WTC11 (cell line): ENCODE results near the gene ARHGAP42. TPM values are rescaled to one million over a fixed set of nuclear protein-coding genes. Genes with fewer than 3 reads are reported as not detected.

Source experiments
- ATAC-seq: fragments of 200-7000 bp; cut with Tn5 transposase; 2 replicates; pipeline ENCODE4 v1.10.0; 2021; ENCODE audit warnings: mild to moderate bottlenecking, moderate library complexity
- CTCF ChIA-PET: fragments of 300-600 bp; sonication (Branson Sonifier 250); formaldehyde crosslinking; loops from one replicate; lab custom pipeline; 2021; ENCODE audit warnings: antibody characterized with exemption; lab: Charles Lee
- POLR2A ChIA-PET: fragments of 350-600 bp; sonication (Branson Sonifier 250); formaldehyde crosslinking; loops from one replicate; lab custom pipeline; 2021; ENCODE audit warnings: antibody characterized with exemption; lab: Charles Lee
- DNase-seq: peaks from one replicate; pipeline ENCODE4 v3.0.0; 2021; ENCODE audit warnings: low spot score
- H3K27ac Mint-ChIP-seq: 2 replicates; pipeline ENCODE4 v1.8.0; 2021; ENCODE audit warnings: mixed read lengths
- H3K27me3 Mint-ChIP-seq: 2 replicates; pipeline ENCODE4 v1.8.0; 2021; ENCODE audit warnings: low read depth, mild to moderate bottlenecking, moderate library complexity, mixed read lengths
- H3K36me3 Mint-ChIP-seq: 2 replicates; pipeline ENCODE4 v1.8.0; 2021; ENCODE audit warnings: mixed read lengths
- H3K4me1 Mint-ChIP-seq: 2 replicates; pipeline ENCODE4 v1.8.0; 2022; ENCODE audit warnings: mixed read lengths
- H3K4me3 Mint-ChIP-seq: 2 replicates; pipeline ENCODE4 v1.8.0; 2021; ENCODE audit warnings: mild to moderate bottlenecking, moderate library complexity, mixed read lengths
- H3K9me3 Mint-ChIP-seq: 2 replicates; pipeline ENCODE4 v1.8.0; 2021; ENCODE audit warnings: mixed read lengths
- AFF4 ChIP-seq: sonication (generic); formaldehyde crosslinking; IDR thresholded peaks from 2 replicates; pipeline ENCODE4 v1.8.1; 2023; ENCODE audit warnings: mild to moderate bottlenecking, missing genetic modification reagents, borderline replicate concordance
- ATF3 ChIP-seq: sonication (generic); formaldehyde crosslinking; conservative IDR thresholded peaks from 2 replicates; pipeline ENCODE4 v1.8.1; 2022; ENCODE audit warnings: mild to moderate bottlenecking, missing genetic modification reagents
- ELF4 ChIP-seq: sonication (generic); formaldehyde crosslinking; IDR thresholded peaks from 2 replicates; pipeline ENCODE4 v1.8.1; 2022; ENCODE audit warnings: low read depth, mild to moderate bottlenecking, moderate library complexity, missing genetic modification reagents
- ERG ChIP-seq: fragments of 250-450 bp; sonication (Bioruptor Pico); IDR thresholded peaks from 2 replicates; pipeline ENCODE4 v1.8.0; 2021; ENCODE audit warnings: mild to moderate bottlenecking
- FOXJ3 ChIP-seq: sonication (generic); formaldehyde crosslinking; IDR thresholded peaks from 2 replicates; pipeline ENCODE4 v1.9.0; 2021; ENCODE audit warnings: missing genetic modification reagents, mild to moderate bottlenecking, borderline replicate concordance
- MLX ChIP-seq: sonication (generic); formaldehyde crosslinking; IDR thresholded peaks from 2 replicates; pipeline ENCODE4 v1.8.1; 2023; ENCODE audit warnings: mild to moderate bottlenecking, missing genetic modification reagents, moderate library complexity
- MYBL2 ChIP-seq: sonication (generic); formaldehyde crosslinking; IDR thresholded peaks from 2 replicates; pipeline ENCODE4 v1.8.1; 2023; ENCODE audit warnings: mild to moderate bottlenecking, moderate library complexity, missing genetic modification reagents
- NR3C1 ChIP-seq: sonication (generic); formaldehyde crosslinking; conservative IDR thresholded peaks from 2 replicates; pipeline ENCODE4 v1.8.1; 2023; ENCODE audit warnings: low read depth, mild to moderate bottlenecking, missing genetic modification reagents
- PREB ChIP-seq: sonication (generic); formaldehyde crosslinking; IDR thresholded peaks from 2 replicates; pipeline ENCODE4 v1.8.1; 2022; ENCODE audit warnings: mild to moderate bottlenecking, missing genetic modification reagents, moderate library complexity, borderline replicate concordance
- PRRX2 ChIP-seq: fragments of 250-450 bp; sonication (Bioruptor Pico); IDR thresholded peaks from 2 replicates; pipeline ENCODE4 v1.8.0; 2021; ENCODE audit warnings: mild to moderate bottlenecking
- USF1 ChIP-seq: sonication (generic); formaldehyde crosslinking; IDR thresholded peaks from 2 replicates; pipeline ENCODE4 v1.8.0; 2022; ENCODE audit warnings: mild to moderate bottlenecking, missing genetic modification reagents
- ZNF121 ChIP-seq: sonication (generic); formaldehyde crosslinking; IDR thresholded peaks from 2 replicates; pipeline ENCODE4 v1.8.0; 2023; ENCODE audit warnings: missing genetic modification reagents
- ZNF219 ChIP-seq: sonication (generic); formaldehyde crosslinking; IDR thresholded peaks from 2 replicates; pipeline ENCODE4 v1.8.0; 2023; ENCODE audit warnings: missing genetic modification reagents, mild to moderate bottlenecking, borderline replicate concordance
- ZNF425 ChIP-seq: fragments of 250-450 bp; sonication (Bioruptor Pico); conservative IDR thresholded peaks from 2 replicates; pipeline ENCODE4 v1.9.0; 2021; ENCODE audit warnings: mild to moderate bottlenecking
- total RNA-seq: library from RNA; stranded (reverse); gene quantifications from 3 replicates; pipeline ENCODE4 v1.2.3, GENCODE V29; 2021

ARHGAP42 gene
- total RNA-seq, 1 experiment from 2014 or later = 32.5 TPM

GRCh38 chr11:100870138-100870537 lies 183.1 kb downstream of the ARHGAP42 start:
- DNase-seq (no peak), ATAC-seq (peak; percentile 63)
- Mint-ChIP-seq H3K4me1 (peaks cover 47% of the 10 kb centered on the region), H3K4me3 (no peak overlapping the region), H3K27me3 (no peaks in the 10 kb centered on the region), H3K36me3 (no peaks in the 10 kb centered on the region), H3K9me3 (no peaks in the 10 kb centered on the region), H3K27ac (peak overlapping the region; percentile 5; the same call in 1 of the 2 replicates)
- CTCF ChIA-PET = no interaction called here
- POLR2A ChIA-PET = no interaction called here
- TF ChIP-seq USF1 (CRISPR knock-in tag) (no peak), AFF4 (no peak), ERG (CRISPR knock-in tag) (no peak), ELF4 (no peak), ZNF219 (no peak), MLX (CRISPR knock-in tag) (no peak)

GRCh38 chr11:100872951-100873740 lies 186.1 kb downstream of the ARHGAP42 start:
- DNase-seq (no peak), ATAC-seq (no peak)
- TF ChIP-seq ZNF121 (CRISPR knock-in tag) (no peak), ATF3 (no peak), NR3C1 (CRISPR knock-in tag) (no peak)
- no peaks in the 10 kb centered on the region for H3K27me3 Mint-ChIP-seq
- ChIA-PET CTCF (no interaction called here), POLR2A (interaction anchor here (0.6 kb wide), 1 partner anchor 131 kb away, joined by 3 read pairs; no protein-coding TSS in a partner anchor)
- H3K36me3 Mint-ChIP-seq = no peaks in the 10 kb centered on the region
- no peaks in the 10 kb centered on the region for H3K9me3 Mint-ChIP-seq
- H3K4me3 Mint-ChIP-seq = no peak overlapping the region
- H3K27ac Mint-ChIP-seq = 0 out of 2 replicates have a peak overlapping the region, but pooled peaks have one; percentile 60
- H3K4me1 Mint-ChIP-seq = peaks cover 65% of the 10 kb centered on the region

- H3K36me3 Mint-ChIP-seq = no peaks in the 10 kb centered on the region
- no peak for DNase-seq
- ChIA-PET CTCF (interaction anchor here (0.7 kb wide), 1 partner anchor 39 kb away, joined by 3 read pairs; no protein-coding TSS in a partner anchor), POLR2A (interaction anchor here (0.9 kb wide), 1 partner anchor 9 kb away, joined by 6 read pairs; no protein-coding TSS in a partner anchor)
- H3K9me3 Mint-ChIP-seq = no peaks in the 10 kb centered on the region
- H3K4me1 Mint-ChIP-seq = peaks cover 65% of the 10 kb centered on the region
- no peaks in the 10 kb centered on the region for H3K27me3 Mint-ChIP-seq
- ATAC-seq = peak; percentile 17; the same call in 1 of the 2 replicates
- H3K27ac Mint-ChIP-seq = peak overlapping the region; percentile 97
- TF ChIP-seq PRRX2 (CRISPR knock-in tag) (no peak), PREB (CRISPR knock-in tag) (no peak), FOXJ3 (CRISPR knock-in tag) (no peak), MYBL2 (CRISPR knock-in tag) (no peak), ZNF425 (CRISPR knock-in tag) (no peak)
- H3K4me3 Mint-ChIP-seq = no peak overlapping the region
Measured at GRCh38 chr11:100874203-100874602, 187.1 kb downstream of the ARHGAP42 start.
